ENCODE results near the gene FBXL7. TPM values are rescaled to one million over a fixed set of nuclear protein-coding genes. Genes with fewer than 3 reads are reported as not detected.

FBXL7 gene
- total RNA-seq, 1 experiment from 2014 or later, result not detected

GRCh38 chr5:15797116-15797515 is 297.1 kb downstream of the FBXL7 start:
- no peak for ATAC-seq
- no peaks in the 10 kb centered on the region for H3K4me1 ChIP-seq (ENCODE audit: control insufficient read depth, insufficient read depth, low read length)
- no peaks in the 10 kb centered on the region for H3K36me3 ChIP-seq (ENCODE audit: control insufficient read depth, insufficient read depth, low read length)
- DNase-seq (ENCODE audit: low read depth, low spot score), result no peak
- ChIA-PET POLR2A (no interaction called here), CTCF (no interaction called here)
- no peak overlapping the region for H3K4me3 ChIP-seq (ENCODE audit: low read depth in 2 of 2, low read length in 2 of 2)
- peaks cover 3% of the 10 kb centered on the region; the same call in 1 of the 2 replicates for H3K9me3 ChIP-seq (ENCODE audit: control insufficient read depth, insufficient read depth, low read depth, low read length)
- no TSS peak for BruUV-seq (replicated peaks)
- intact Hi-C loops (cut with micrococcal nuclease; ENCODE audit: unreplicated experiment), result no loop called here
- in situ Hi-C loops (cut with HindIII; ENCODE audit: low pct_unique_long_range_greater_than_20kb, low sequenced_read_pairs), result no loop called here
- TF ChIP-seq TCF7L2 (IDR thresholded peaks at IDR 0.05; ENCODE audit: low read depth, low read length) (no peak), REST (IDR thresholded peaks at IDR 0.05; ENCODE audit: insufficient read depth in 1 of 2, low read depth in 2 of 2, low read length in 1 of 2) (no peak), CTCF (IDR thresholded peaks at IDR 0.05) (no peak), SIN3A (IDR thresholded peaks at IDR 0.05; ENCODE audit: borderline replicate concordance, insufficient read depth, low read depth, low read length) (no peak), POLR2AphosphoS5 (IDR thresholded peaks at IDR 0.05; ENCODE audit: low read depth, low read length) (no peak)
- H3K27ac ChIP-seq (ENCODE audit: low read length), result no peak overlapping the region
- no peaks in the 10 kb centered on the region for H3K27me3 ChIP-seq (ENCODE audit: control insufficient read depth, insufficient read depth, low read length)

- Histone ChIP-seq H3K27ac (ENCODE audit: low read length) (no peak overlapping the region), H3K36me3 (ENCODE audit: control insufficient read depth, insufficient read depth, low read length) (no peaks in the 10 kb centered on the region), H3K27me3 (ENCODE audit: control insufficient read depth, insufficient read depth, low read length) (no peaks in the 10 kb centered on the region), H3K4me3 (ENCODE audit: low read depth in 2 of 2, low read length in 2 of 2) (no peak overlapping the region), H3K9me3 (ENCODE audit: control insufficient read depth, insufficient read depth, low read depth, low read length) (peaks cover 3% of the 10 kb centered on the region; the same call in 1 of the 2 replicates), H3K4me1 (ENCODE audit: control insufficient read depth, insufficient read depth, low read length) (no peaks in the 10 kb centered on the region)
- ChIA-PET CTCF (no interaction called here), POLR2A (no interaction called here)
- no peak for ATAC-seq
- TF ChIP-seq POLR2AphosphoS5 (IDR thresholded peaks at IDR 0.05; ENCODE audit: low read depth, low read length), result no peak
- no peak for TF ChIP-seq CTCF (IDR thresholded peaks at IDR 0.05)
- TF ChIP-seq REST (IDR thresholded peaks at IDR 0.05; ENCODE audit: insufficient read depth in 1 of 2, low read depth in 2 of 2, low read length in 1 of 2), result no peak
- no peak for TF ChIP-seq SIN3A (IDR thresholded peaks at IDR 0.05; ENCODE audit: borderline replicate concordance, insufficient read depth, low read depth, low read length)
- TF ChIP-seq TCF7L2 (IDR thresholded peaks at IDR 0.05; ENCODE audit: low read depth, low read length), result no peak
- in situ Hi-C loops (cut with HindIII; ENCODE audit: low pct_unique_long_range_greater_than_20kb, low sequenced_read_pairs), result no loop called here
- BruUV-seq (replicated peaks), result no TSS peak
- intact Hi-C loops (cut with micrococcal nuclease; ENCODE audit: unreplicated experiment), result no loop called here
- DNase-seq (ENCODE audit: low read depth, low spot score), result no peak
Observed at GRCh38 chr5:15798006-15798405, 298.0 kb downstream of the FBXL7 start.

Measured in Panc1 (cell line).